ENCODE data around the gene HMGN4. TPM values are rescaled to one million over a fixed set of nuclear protein-coding genes. Genes with fewer than 3 reads are reported as not detected.

The HMGN4 gene
- polyA plus RNA-seq, 1 experiment: 72.3 TPM

GRCh38 chr6:26569433-26569764 lies 31.2 kb downstream of the HMGN4 start:
- Histone ChIP-seq H3K27me3 (ENCODE audit: control insufficient read depth, insufficient read depth, low read length) (no peaks in the 10 kb centered on the region), H3K9me3 (ENCODE audit: control insufficient read depth, insufficient read depth, low read length) (no peaks in the 10 kb centered on the region), H3K27ac (ENCODE audit: low read depth, low read length) (no peak overlapping the region), H3K4me3 (ENCODE audit: low read depth, low read length) (peak overlapping the region; percentile 79)
- ChIA-PET CTCF (interaction anchor here (0.6 to 3.4 kb wide), 5 partner anchors 19 to 240 kb away, joined by 4 to 22 read pairs (median 5); partner anchors contain the start of gene ABT1), POLR2A (interaction anchor here (0.6 to 1.3 kb wide), 2 partner anchors 297 to 352 kb away, joined by 3 to 14 read pairs; a partner anchor contains a TSS)
- DNase-seq (ENCODE audit: low read depth, low spot score): no peak
- TF ChIP-seq, protein P1, sequence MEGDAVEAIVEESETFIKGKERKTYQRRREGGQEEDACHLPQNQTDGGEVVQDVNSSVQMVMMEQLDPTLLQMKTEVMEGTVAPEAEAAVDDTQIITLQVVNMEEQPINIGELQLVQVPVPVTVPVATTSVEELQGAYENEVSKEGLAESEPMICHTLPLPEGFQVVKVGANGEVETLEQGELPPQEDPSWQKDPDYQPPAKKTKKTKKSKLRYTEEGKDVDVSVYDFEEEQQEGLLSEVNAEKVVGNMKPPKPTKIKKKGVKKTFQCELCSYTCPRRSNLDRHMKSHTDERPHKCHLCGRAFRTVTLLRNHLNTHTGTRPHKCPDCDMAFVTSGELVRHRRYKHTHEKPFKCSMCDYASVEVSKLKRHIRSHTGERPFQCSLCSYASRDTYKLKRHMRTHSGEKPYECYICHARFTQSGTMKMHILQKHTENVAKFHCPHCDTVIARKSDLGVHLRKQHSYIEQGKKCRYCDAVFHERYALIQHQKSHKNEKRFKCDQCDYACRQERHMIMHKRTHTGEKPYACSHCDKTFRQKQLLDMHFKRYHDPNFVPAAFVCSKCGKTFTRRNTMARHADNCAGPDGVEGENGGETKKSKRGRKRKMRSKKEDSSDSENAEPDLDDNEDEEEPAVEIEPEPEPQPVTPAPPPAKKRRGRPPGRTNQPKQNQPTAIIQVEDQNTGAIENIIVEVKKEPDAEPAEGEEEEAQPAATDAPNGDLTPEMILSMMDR (IDR thresholded peaks at IDR 0.05; ENCODE audit: low read depth, low read length): no peak

GRCh38 chr6:26570027-26570809 lies 32.1 kb downstream of the HMGN4 start:
- ChIA-PET CTCF (interaction anchor here (1.0 to 3.4 kb wide), 4 partner anchors 22 to 241 kb away, joined by 4 to 22 read pairs (median 12); partner anchors contain the start of gene ABT1), POLR2A (no interaction called here)
- Histone ChIP-seq H3K27me3 (ENCODE audit: control insufficient read depth, insufficient read depth, low read length) (no peaks in the 10 kb centered on the region), H3K9me3 (ENCODE audit: control insufficient read depth, insufficient read depth, low read length) (no peaks in the 10 kb centered on the region), H3K4me3 (ENCODE audit: low read depth, low read length) (no peak overlapping the region), H3K27ac (ENCODE audit: low read depth, low read length) (no peak overlapping the region)
- no peak for DNase-seq (ENCODE audit: low read depth, low spot score)
- TF ChIP-seq, protein P1 (IDR thresholded peaks at IDR 0.05; ENCODE audit: low read depth, low read length): no peak

- Histone ChIP-seq H3K9me3 (ENCODE audit: control insufficient read depth, insufficient read depth, low read length) (no peaks in the 10 kb centered on the region), H3K4me3 (ENCODE audit: low read depth, low read length) (peak overlapping the region; percentile 68), H3K27ac (ENCODE audit: low read depth, low read length) (peak overlapping the region; percentile 84), H3K27me3 (ENCODE audit: control insufficient read depth, insufficient read depth, low read length) (no peaks in the 10 kb centered on the region)
- CTCF ChIA-PET: interaction anchor here (0.6 to 17.1 kb wide), 28 partner anchors 9 to 1784 kb away, joined by 3 to 280 read pairs (median 4); partner anchors contain the start of gene ABT1
- DNase-seq (ENCODE audit: low read depth, low spot score): peak; percentile 75
- TF ChIP-seq, protein P1 (IDR thresholded peaks at IDR 0.05; ENCODE audit: low read depth, low read length): no peak
- POLR2A ChIA-PET: interaction anchor here (0.7 to 1.3 kb wide), 6 partner anchors 15 to 1238 kb away, joined by 3 to 11 read pairs (median 5); a partner anchor contains a TSS
These were observed 33.6 kb downstream of the HMGN4 start for GRCh38 chr6:26571592-26572296.

DNA sequence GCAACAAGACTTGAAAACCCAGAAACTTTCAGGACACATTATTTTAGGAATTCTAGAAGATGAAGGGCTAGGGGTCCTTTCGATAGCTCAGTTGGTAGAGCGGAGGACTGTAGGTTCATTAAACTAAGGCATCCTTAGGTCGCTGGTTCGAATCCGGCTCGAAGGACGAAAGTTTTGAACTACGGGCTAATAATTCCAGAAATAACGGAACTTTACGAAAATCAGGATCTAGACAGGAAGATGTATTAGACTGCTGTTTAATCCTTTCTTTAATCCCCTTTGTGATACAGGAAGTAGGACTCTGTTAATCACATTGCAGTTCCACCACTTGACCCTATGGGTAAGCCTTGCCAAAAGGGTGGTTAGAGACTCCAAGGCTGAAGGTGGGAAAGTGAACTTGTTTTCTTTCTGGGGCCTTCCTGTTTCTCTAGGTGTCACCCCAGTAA lies 37.4 kb downstream of the HMGN4 start:
- DNase-seq (ENCODE audit: low read depth, low spot score): no peak
- TF ChIP-seq, protein P1 (IDR thresholded peaks at IDR 0.05; ENCODE audit: low read depth, low read length): no peak
- no peaks in the 10 kb centered on the region for H3K9me3 ChIP-seq (ENCODE audit: control insufficient read depth, insufficient read depth, low read length)
- no peaks in the 10 kb centered on the region for H3K27me3 ChIP-seq (ENCODE audit: control insufficient read depth, insufficient read depth, low read length)
- POLR2A ChIA-PET: interaction anchor here (0.6 kb wide), 1 partner anchor 26 kb away, joined by 4 read pairs; no protein-coding TSS in a partner anchor
- CTCF ChIA-PET: interaction anchor here (17.1 kb wide), 1 partner anchor 17 kb away, joined by 280 read pairs; the partner anchor contains the start of gene ABT1
- no peak overlapping the region for H3K4me3 ChIP-seq (ENCODE audit: low read depth, low read length)
- no peak overlapping the region for H3K27ac ChIP-seq (ENCODE audit: low read depth, low read length)

All from AG04450 (cell line).